ENCODE data around the gene SLC16A12.

The SLC16A12 gene

DNA sequence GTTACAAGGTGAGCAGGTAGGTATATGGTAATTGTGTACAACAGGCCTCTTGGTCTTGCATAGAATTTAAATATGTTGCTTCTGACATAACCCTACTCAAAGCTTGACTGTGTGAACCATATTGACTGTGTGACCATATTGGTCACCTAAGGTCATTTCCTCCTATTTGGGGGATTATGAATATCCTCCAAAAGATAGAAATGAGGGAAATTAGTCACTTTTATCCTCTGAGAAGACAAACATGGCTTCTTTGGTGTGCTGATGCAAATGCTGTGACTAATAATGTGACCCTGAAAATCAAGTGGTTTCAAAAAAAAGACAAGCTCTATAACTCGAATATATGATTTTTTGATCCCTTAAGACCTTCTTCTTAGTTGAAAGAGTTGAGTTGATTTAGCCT, 93.1 kb downstream of the SLC16A12 start:
- Histone ChIP-seq H3K9me3 (no peaks in the 10 kb centered on the region), H3K36me3 (no peaks in the 10 kb centered on the region), H3K4me3 (ENCODE audit: low read depth in 1 of 2, low read length in 1 of 2) (no peak overlapping the region), H3K27me3 (peaks cover 15% of the 10 kb centered on the region), H3K27ac (no peak overlapping the region), H3K4me1 (ENCODE audit: control insufficient read depth in 1 of 2, insufficient read depth in 1 of 2, low read depth in 1 of 2, low read length in 1 of 2) (no peaks in the 10 kb centered on the region)
- TF ChIP-seq CTCF (IDR thresholded peaks at IDR 0.05): no peak

- Histone ChIP-seq H3K27ac (no peak overlapping the region), H3K36me3 (no peaks in the 10 kb centered on the region), H3K9me3 (no peaks in the 10 kb centered on the region), H3K4me1 (ENCODE audit: control insufficient read depth in 1 of 2, insufficient read depth in 1 of 2, low read depth in 1 of 2, low read length in 1 of 2) (no peaks in the 10 kb centered on the region), H3K27me3 (peaks cover 27% of the 10 kb centered on the region), H3K4me3 (ENCODE audit: low read depth in 1 of 2, low read length in 1 of 2) (no peak overlapping the region)
- TF ChIP-seq CTCF (IDR thresholded peaks at IDR 0.05): no peak
Measured at GRCh38 chr10:89440226-89441009, 95.0 kb downstream of the SLC16A12 start.

DNA sequence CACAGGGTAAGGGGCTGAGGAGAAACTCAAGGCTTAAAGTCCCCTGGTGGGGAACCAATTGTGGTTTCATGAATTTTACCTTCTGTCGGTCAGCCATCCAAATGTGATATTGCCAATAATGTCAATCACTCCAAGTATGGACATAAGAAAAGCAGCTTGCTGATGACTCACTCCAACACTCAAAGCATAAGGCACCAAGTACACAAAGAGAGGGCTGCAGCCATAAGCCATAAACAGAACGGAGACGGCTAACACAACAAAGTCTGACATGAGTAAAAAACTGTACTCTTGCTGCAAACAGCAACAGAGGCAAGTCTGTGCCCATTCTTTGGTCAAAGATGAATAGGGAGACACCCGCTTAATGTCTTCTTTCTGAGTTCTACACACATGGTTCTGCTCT, 96.9 kb downstream of the SLC16A12 start:
- H3K4me1 ChIP-seq (ENCODE audit: control insufficient read depth in 1 of 2, insufficient read depth in 1 of 2, low read depth in 1 of 2, low read length in 1 of 2): no peaks in the 10 kb centered on the region
- TF ChIP-seq CTCF (IDR thresholded peaks at IDR 0.05): no peak
- H3K36me3 ChIP-seq: no peaks in the 10 kb centered on the region
- H3K4me3 ChIP-seq (ENCODE audit: low read depth in 1 of 2, low read length in 1 of 2): no peak overlapping the region
- H3K27me3 ChIP-seq: peaks cover 46% of the 10 kb centered on the region
- no peaks in the 10 kb centered on the region for H3K9me3 ChIP-seq
- no peak overlapping the region for H3K27ac ChIP-seq

- H3K4me1 ChIP-seq (ENCODE audit: control insufficient read depth in 1 of 2, insufficient read depth in 1 of 2, low read depth in 1 of 2, low read length in 1 of 2): no peaks in the 10 kb centered on the region
- no peak for TF ChIP-seq CTCF (IDR thresholded peaks at IDR 0.05)
- no peaks in the 10 kb centered on the region for H3K9me3 ChIP-seq
- no peaks in the 10 kb centered on the region for H3K36me3 ChIP-seq
- no peak overlapping the region for H3K27ac ChIP-seq
- peaks cover 42% of the 10 kb centered on the region for H3K27me3 ChIP-seq
- no peak overlapping the region for H3K4me3 ChIP-seq (ENCODE audit: low read depth in 1 of 2, low read length in 1 of 2)
Measured at GRCh38 chr10:89431977-89432376, 103.4 kb downstream of the SLC16A12 start.

DNA sequence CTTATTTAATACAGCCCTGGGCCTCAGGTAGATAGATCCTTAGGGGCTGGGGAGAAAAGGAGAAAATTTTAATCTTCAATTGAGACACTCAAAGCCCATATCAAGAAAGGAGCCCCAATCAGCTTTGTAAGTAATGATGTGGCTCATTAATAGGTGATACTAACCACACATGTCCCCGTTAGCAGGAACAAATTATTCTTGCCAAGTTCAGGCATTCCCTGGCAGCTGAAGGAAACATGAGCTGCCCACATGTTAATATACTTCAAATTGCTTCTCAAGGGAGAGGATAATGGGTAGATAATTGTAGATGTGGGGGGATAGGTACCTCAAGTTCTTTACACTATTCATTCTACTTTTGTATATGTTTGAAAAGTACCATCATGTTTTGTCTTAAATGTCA, 106.5 kb downstream of the SLC16A12 start:
- H3K4me3 ChIP-seq (ENCODE audit: low read depth in 1 of 2, low read length in 1 of 2): no peak overlapping the region
- H3K27ac ChIP-seq: no peak overlapping the region
- no peaks in the 10 kb centered on the region for H3K9me3 ChIP-seq
- H3K4me1 ChIP-seq (ENCODE audit: control insufficient read depth in 1 of 2, insufficient read depth in 1 of 2, low read depth in 1 of 2, low read length in 1 of 2): no peaks in the 10 kb centered on the region
- no peaks in the 10 kb centered on the region for H3K36me3 ChIP-seq
- no peak for TF ChIP-seq CTCF (IDR thresholded peaks at IDR 0.05)
- peaks cover 19% of the 10 kb centered on the region for H3K27me3 ChIP-seq
